Stimulated activated CD8-positive, alpha-beta memory T cell treated with anti-CD3 and anti-CD28 coated beads, Interleukin-4, amount 100 ng/mL, for 24 hours (primary cell): ENCODE data around the gene ITPK1.

Experiments
- DNase-seq: peaks from one replicate; pipeline ENCODE4 v3.0.0-alpha.2; 2020; ENCODE audit warnings: low read depth

Gene ITPK1

GRCh38 chr14:92951912-92952471 is 163.7 kb downstream of the ITPK1 start:
- peak; percentile 76 for DNase-seq

GRCh38 chr14:92951261-92951660 is 164.5 kb downstream of the ITPK1 start:
- no peak for DNase-seq

DNA sequence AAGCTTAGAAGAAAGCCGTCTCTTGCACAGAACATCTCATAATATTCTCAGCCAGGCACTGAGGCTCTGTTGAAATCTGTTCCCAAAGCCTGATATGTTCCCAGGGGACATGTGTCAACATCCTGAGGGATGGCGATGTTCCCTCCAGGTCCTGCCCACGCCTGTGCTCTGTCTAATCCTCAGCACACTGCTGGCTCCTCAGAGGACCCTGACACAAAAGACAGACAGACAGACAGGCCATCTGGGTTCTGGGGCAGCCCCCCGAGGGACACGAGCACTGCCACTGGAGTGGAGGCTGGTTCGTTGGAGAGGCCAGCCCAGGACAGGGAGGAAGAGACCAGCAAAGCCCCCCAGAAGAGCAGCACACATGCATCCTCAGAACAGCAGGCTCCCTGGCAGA is 165.0 kb downstream of the ITPK1 start:
- no peak for DNase-seq

GRCh38 chr14:92950193-92950540 is 165.6 kb downstream of the ITPK1 start:
- no peak for DNase-seq

DNA sequence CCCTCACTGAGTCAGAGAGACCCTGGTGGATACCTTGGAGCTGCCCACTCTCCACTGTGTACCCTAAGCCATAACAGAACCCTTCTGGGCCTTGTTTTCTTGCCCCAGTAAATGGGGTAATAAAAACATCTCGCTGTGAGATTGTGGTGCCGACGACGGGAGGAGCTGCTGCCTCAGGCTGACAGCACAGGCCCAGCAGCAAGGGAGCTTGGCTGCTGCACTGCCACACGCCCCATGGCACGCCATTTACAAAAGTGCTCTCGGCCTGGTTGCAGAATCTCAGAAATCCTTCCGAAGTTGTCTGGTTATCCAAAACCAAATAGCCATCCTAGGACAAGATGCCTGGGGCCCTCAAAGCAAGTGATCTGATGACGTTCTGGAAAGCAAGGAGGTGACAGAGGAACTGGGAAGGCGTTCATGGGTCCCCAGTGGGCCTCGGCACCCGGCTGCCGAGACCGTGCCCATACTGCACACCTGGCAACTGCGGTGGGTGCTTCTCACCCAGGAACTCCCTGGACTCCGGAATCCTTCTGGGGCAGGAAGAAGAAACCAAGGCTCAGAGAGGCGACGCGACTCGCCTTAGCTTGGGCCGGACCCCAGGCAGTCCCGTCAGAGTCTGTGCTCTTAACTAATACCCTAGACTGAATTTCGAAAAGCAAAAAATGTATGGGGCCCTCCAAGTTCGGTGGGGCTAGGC is 166.1 kb downstream of the ITPK1 start:
- no peak for DNase-seq

DNA sequence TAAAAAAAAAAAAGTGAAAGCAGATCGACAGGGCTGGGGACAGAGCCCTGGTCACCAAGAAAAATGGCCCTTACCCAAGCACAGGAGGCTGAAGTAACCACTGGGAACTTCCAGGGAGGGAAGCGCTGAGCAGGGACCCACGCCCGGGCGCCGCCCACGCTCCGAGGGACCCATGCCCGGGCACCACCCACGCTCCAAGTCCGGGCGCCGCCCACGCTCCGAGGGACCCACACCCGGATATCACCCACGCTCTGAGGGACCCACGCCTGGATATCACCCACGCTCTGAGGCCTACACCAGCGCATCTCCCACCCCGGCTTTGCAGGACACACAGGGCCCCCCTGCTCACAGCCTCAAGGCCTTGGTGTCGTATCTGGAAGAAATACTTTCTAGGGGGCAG is 167.1 kb downstream of the ITPK1 start:
- no peak for DNase-seq

GRCh38 chr14:92946847-92947545 is 168.7 kb downstream of the ITPK1 start:
- DNase-seq, result no peak

DNA sequence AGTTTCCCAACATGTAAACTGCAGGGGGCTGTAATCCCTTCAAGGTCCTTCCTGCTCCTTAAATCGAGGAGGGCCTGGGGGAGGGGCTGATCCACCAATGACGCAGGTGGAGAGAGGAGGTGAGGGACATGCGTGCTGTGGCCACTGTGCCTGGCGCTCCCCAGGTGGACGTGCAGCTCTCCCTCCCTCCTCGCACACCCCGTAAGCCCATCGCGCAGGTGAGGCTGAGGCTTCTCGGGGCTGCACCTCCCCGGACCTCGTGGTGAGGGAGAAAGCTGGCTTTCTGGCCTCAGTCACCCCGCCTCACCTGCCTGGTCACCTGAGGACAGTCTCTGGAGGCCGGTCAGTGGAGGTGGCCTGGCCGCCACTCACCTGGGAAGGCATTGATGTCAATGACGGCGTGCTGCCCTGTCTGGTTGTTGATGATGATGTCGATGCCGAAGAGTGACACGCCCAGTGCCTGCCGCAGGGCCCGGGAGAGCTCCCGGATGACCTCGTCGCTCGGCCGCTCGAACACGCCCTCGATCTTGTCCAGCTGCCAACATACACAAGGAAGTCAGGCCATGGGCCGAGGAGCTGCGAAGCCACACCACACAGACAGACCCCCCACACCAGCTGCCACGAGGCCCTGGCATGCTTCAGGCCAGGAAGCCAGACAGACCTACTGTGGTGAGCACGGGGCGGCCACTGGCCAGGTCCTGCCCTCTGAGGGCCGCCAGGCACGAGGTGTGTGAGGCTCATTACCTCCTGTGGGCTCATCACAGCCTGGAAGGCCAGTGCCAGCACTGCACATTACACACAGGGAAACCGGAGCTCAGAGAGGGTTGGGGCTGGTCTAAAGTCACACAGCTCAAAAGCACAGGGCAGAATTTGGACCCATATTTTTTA is 169.5 kb downstream of the ITPK1 start:
- no peak for DNase-seq

- no peak for DNase-seq
Observed at GRCh38 chr14:92945544-92945943, 170.2 kb downstream of the ITPK1 start.

GRCh38 chr14:92944976-92945375 is 170.7 kb downstream of the ITPK1 start:
- DNase-seq, result no peak

DNA sequence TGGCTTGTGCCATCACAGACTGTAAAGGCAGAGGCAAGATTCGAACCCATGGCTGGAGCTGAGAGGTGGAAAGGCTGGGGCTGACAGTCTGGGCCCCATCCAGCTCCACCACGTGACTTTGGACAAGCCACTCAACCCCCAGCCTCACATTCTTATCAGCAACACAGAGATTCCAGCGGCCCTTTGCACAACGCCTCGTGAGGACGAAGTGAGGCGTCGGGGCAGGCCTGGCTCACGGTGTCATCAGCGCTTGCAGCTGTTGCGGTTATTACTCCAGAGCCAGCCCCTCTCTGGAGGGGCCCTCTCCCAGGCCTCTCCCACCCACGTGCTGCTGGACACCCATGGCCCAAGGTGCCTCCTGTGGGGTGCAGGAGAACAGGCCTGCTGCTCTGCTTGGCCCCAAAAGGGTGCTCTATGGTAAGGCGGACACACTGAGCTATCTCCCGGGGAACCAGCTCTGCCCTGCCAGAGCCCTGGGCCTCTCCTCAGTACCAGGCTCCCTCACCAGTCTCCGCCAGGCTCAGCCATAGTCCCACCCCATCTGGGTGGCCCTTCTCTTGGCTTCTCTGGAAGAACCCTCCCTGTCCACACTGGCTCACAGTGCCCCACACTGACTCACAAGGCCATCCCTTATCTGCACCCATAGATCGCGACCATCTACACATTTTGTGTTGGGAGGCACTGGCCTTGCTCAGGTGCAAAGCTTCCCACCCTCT is 171.7 kb downstream of the ITPK1 start:
- DNase-seq, result no peak

- DNase-seq, result no peak
Observed at GRCh38 chr14:92942976-92943710, 172.6 kb downstream of the ITPK1 start.

- DNase-seq, result no peak
Observed at GRCh38 chr14:92942576-92942975, 173.1 kb downstream of the ITPK1 start.

GRCh38 chr14:92942136-92942535 is 173.6 kb downstream of the ITPK1 start:
- no peak for DNase-seq

DNA sequence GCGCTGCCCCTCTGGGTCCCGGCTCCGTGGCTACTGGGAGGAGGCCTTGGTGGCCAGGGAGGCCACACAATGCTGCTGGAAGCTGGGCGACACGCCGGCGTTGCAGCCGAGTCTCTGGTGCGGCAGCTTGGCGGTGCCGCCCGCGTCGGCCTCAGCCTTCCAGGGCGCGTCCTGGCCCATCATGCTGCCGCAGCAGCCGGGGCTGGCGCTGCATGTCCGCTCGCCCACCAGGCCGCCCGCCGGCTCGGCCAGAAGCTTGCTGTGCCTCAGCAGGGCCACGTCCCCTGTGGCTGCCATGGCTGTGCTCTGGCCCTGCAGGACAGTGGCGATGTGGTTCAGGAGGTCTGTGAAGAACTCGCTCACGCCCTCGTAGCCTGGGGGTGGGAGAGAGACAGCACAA is 174.2 kb downstream of the ITPK1 start:
- DNase-seq, result no peak

DNA sequence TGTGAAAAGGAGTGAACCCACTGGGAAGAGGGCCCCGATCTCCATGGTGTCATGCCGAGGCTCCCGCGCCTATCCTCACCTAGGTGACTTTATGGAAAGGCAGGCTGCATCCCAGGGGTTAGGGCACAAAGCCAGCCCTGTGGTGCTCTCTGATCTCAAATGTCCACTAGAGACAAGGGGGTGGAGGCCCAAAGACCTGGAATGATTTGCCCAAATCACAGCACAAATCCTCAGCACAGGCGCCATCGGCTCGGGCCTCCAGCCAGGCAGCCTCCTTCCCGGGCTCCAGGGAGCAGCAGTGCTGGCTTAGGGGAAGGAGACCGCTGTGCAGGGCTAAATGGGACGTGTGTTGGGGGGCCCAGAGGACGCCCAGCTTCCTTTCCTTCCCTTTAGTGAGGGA is 175.2 kb downstream of the ITPK1 start:
- DNase-seq, result no peak

GRCh38 chr14:92939699-92940098 is 176.0 kb downstream of the ITPK1 start:
- no peak for DNase-seq

- DNase-seq, result no peak
Observed at GRCh38 chr14:92938890-92939671, 176.6 kb downstream of the ITPK1 start.

DNA sequence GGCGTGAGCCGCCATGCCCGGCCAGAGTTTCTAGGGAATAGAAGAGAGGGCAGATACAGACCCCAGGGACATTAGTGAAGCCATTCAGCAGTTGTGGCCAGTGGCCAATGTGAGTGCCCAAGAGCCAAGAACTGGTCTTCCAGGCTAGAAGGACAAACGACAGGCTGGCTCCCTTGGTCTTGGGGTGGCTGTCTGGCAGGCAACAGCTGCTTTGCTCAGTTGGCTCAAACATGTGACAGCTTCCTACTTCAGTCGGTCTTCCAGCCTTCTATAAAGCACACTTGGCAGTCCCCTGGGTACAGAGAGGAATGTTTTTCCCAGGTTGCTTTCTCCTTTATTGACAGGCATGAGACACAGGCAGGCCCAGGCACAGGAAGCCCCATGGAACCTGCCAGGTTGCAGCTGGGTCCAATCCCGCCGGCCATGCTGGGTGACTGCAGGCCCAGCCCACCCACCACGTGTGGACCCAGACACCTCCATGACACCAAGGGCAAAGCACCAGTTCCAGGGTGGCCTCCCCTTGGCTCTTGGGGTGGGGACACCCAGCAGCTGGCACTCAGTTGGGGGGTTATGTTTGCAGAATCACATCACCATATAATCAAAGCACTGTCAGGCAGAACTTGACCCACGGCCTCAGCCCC is 177.4 kb downstream of the ITPK1 start:
- no peak for DNase-seq
